ENCODE measurements around the gene SNAP25.

The SNAP25 gene

GRCh38 chr20:10338426-10339180 is 120.0 kb downstream of the SNAP25 start:
- H3K27me3 ChIP-seq (ENCODE audit: insufficient read depth, low read depth) = no peaks in the 10 kb centered on the region
- H3K4me2 ChIP-seq = no peak overlapping the region
- no peak overlapping the region for H2AFZ ChIP-seq (ENCODE audit: low read depth)
- H4K20me1 ChIP-seq (ENCODE audit: insufficient read depth) = no peaks in the 10 kb centered on the region
- no peak overlapping the region for H3K4me3 ChIP-seq (IDR thresholded peaks at IDR 0.05; ENCODE audit: insufficient read depth, low read depth, low read length)
- H3K79me2 ChIP-seq (ENCODE audit: insufficient read depth, low read depth) = no peaks in the 10 kb centered on the region
- no peak for TF ChIP-seq CTCF (conservative IDR thresholded peaks at IDR 0.05; ENCODE audit: low read depth, low read length)
- no peak overlapping the region for H3K27ac ChIP-seq
- no peak overlapping the region for H3K9ac ChIP-seq
- H3K36me3 ChIP-seq (ENCODE audit: insufficient read depth) = no peaks in the 10 kb centered on the region
- H3K4me1 ChIP-seq (ENCODE audit: low read depth, poor library complexity, severe bottlenecking) = peaks cover 3% of the 10 kb centered on the region

DNA sequence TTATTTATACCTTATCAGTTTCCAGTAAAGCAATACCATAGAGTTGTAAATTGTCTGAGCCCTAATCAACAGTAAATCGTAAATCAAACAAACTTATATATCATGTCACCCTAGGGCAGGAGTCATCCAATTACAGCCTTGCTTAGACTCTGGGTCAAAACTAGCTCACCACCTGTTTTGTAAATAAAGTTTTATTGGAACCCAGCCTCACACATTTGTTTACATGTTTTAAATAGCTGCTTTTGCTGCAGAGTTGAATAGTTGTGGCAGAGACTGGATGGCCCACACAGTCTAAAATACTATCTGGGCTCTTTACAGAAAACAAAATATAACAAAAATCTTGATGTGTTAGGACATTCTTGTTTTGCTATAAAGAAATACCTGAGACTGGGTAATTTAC is 121.0 kb downstream of the SNAP25 start:
- H3K27me3 ChIP-seq (ENCODE audit: insufficient read depth, low read depth) = no peaks in the 10 kb centered on the region
- no peak overlapping the region for H3K27ac ChIP-seq
- no peaks in the 10 kb centered on the region for H3K79me2 ChIP-seq (ENCODE audit: insufficient read depth, low read depth)
- H3K4me1 ChIP-seq (ENCODE audit: low read depth, poor library complexity, severe bottlenecking) = peaks cover 3% of the 10 kb centered on the region
- no peaks in the 10 kb centered on the region for H4K20me1 ChIP-seq (ENCODE audit: insufficient read depth)
- no peak overlapping the region for H3K4me2 ChIP-seq
- H3K4me3 ChIP-seq (IDR thresholded peaks at IDR 0.05; ENCODE audit: insufficient read depth, low read depth, low read length) = no peak overlapping the region
- TF ChIP-seq CTCF (conservative IDR thresholded peaks at IDR 0.05; ENCODE audit: low read depth, low read length) = no peak
- no peak overlapping the region for H2AFZ ChIP-seq (ENCODE audit: low read depth)
- H3K9ac ChIP-seq = no peak overlapping the region
- no peaks in the 10 kb centered on the region for H3K36me3 ChIP-seq (ENCODE audit: insufficient read depth)

DNA sequence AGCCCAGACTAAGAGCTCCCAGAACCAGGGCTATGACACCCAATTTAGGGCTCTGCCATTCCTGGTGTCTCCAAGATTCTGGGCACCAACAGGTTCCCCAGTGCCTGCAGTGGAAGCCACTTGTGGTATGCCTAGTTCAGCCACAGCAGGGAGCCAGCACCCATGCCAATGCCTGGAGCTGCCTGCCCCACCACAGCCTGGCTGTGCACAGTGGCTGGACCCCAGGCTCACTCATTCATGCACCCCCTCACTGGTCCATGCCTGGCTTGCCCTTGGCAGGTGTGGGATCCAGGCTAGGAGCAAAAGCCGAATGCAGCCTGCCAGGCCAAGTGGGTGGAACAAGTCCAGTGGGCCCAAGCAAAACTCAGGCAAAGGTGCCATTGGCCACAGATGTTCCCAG is 123.5 kb downstream of the SNAP25 start:
- no peaks in the 10 kb centered on the region for H3K79me2 ChIP-seq (ENCODE audit: insufficient read depth, low read depth)
- H3K4me3 ChIP-seq (IDR thresholded peaks at IDR 0.05; ENCODE audit: insufficient read depth, low read depth, low read length) = no peak overlapping the region
- TF ChIP-seq CTCF (conservative IDR thresholded peaks at IDR 0.05; ENCODE audit: low read depth, low read length) = no peak
- no peaks in the 10 kb centered on the region for H4K20me1 ChIP-seq (ENCODE audit: insufficient read depth)
- no peak overlapping the region for H3K4me2 ChIP-seq
- no peaks in the 10 kb centered on the region for H3K4me1 ChIP-seq (ENCODE audit: low read depth, poor library complexity, severe bottlenecking)
- H2AFZ ChIP-seq (ENCODE audit: low read depth) = no peak overlapping the region
- H3K27me3 ChIP-seq (ENCODE audit: insufficient read depth, low read depth) = no peaks in the 10 kb centered on the region
- no peaks in the 10 kb centered on the region for H3K36me3 ChIP-seq (ENCODE audit: insufficient read depth)
- no peak overlapping the region for H3K9ac ChIP-seq
- no peak overlapping the region for H3K27ac ChIP-seq

- TF ChIP-seq CTCF (conservative IDR thresholded peaks at IDR 0.05; ENCODE audit: low read depth, low read length) = no peak
- Histone ChIP-seq H3K27ac (no peak overlapping the region), H3K4me2 (no peak overlapping the region), H3K36me3 (ENCODE audit: insufficient read depth) (no peaks in the 10 kb centered on the region), H4K20me1 (ENCODE audit: insufficient read depth) (no peaks in the 10 kb centered on the region), H2AFZ (ENCODE audit: low read depth) (no peak overlapping the region), H3K4me1 (ENCODE audit: low read depth, poor library complexity, severe bottlenecking) (no peaks in the 10 kb centered on the region), H3K79me2 (ENCODE audit: insufficient read depth, low read depth) (no peaks in the 10 kb centered on the region), H3K27me3 (ENCODE audit: insufficient read depth, low read depth) (no peaks in the 10 kb centered on the region), H3K9ac (no peak overlapping the region), H3K4me3 (IDR thresholded peaks at IDR 0.05; ENCODE audit: insufficient read depth, low read depth, low read length) (no peak overlapping the region)
These were observed 126.3 kb downstream of the SNAP25 start for GRCh38 chr20:10344953-10345352.

Measured in KMS-11 (cell line).